Measurements from ENCODE around the gene IGSF9. TPM values are rescaled to one million over a fixed set of nuclear protein-coding genes. Genes with fewer than 3 reads are reported as not detected.

IGSF9 gene
- total and polyA plus RNA-seq, 9 donors = 0.13 to 5.9 (median 0.56) TPM

- Histone ChIP-seq H3K9me3 (replicated peaks; ENCODE audit: control insufficient read depth, low read depth, low read length) (no peaks in the 10 kb centered on the region), H3K27ac (ENCODE audit: low read length) (no peak overlapping the region), H3K4me1 (ENCODE audit: control insufficient read depth, insufficient read depth, low read length) (peaks cover 82% of the 10 kb centered on the region), H3K4me3 (ENCODE audit: low read length) (no peak overlapping the region), H3K27me3 (ENCODE audit: control insufficient read depth, insufficient read depth, low read length) (no peaks in the 10 kb centered on the region), H3K36me3 (ENCODE audit: control insufficient read depth, insufficient read depth, low read length) (peaks cover 52% of the 10 kb centered on the region)
- no CpG with 5 or more reads among the region's 1 CpG for WGBS (ENCODE audit: insufficient coverage)
- no peak for DNase-seq
These were observed 24.8 kb downstream of the IGSF9 start for GRCh38 chr1:159920651-159921050.

- no peak overlapping the region for H3K4me3 ChIP-seq (ENCODE audit: low read length)
- no peak for DNase-seq
- WGBS (ENCODE audit: insufficient coverage) = 93% methylated on average over 3 of the region's 10 CpGs
- peaks cover 82% of the 10 kb centered on the region for H3K4me1 ChIP-seq (ENCODE audit: control insufficient read depth, insufficient read depth, low read length)
- no peaks in the 10 kb centered on the region for H3K27me3 ChIP-seq (ENCODE audit: control insufficient read depth, insufficient read depth, low read length)
- no peak overlapping the region for H3K27ac ChIP-seq (ENCODE audit: low read length)
- H3K36me3 ChIP-seq (ENCODE audit: control insufficient read depth, insufficient read depth, low read length) = peaks cover 52% of the 10 kb centered on the region
- H3K9me3 ChIP-seq (replicated peaks; ENCODE audit: control insufficient read depth, low read depth, low read length) = no peaks in the 10 kb centered on the region
These were observed 25.2 kb downstream of the IGSF9 start for GRCh38 chr1:159920202-159920601.

DNA sequence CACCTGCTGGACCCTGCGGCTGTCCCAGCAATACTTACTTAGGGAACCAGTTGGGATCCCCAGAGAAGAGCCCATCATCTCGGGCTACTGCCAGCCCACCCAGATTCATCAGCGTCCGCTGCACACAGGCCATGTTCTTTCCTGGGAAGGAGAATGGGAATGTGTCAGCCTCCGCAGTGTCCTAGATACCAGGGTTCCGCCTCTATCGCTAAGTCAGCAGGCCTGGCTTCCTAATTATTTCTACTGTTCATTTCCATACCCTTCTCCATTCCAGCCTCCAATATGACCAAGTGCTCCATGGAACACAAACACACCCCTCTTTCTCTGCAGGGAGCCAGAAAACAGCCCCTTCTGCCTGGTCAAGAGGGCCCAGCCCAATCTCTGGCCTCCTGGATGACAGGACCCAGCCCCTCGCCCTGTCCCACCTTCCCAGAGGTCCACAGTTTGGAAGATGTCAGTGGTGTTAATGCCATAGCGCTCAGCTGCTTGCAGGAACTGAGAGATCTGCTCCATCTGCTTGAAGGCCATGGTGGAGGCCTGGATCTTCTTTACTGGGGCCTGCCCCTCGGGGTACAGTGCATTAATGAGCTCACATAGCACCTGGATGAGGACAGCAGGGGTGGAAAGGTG, 26.1 kb downstream of the IGSF9 start:
- H3K4me3 ChIP-seq (ENCODE audit: low read length) = no peak overlapping the region
- no peak for DNase-seq
- peak overlapping the region; percentile 78 for H3K27ac ChIP-seq (ENCODE audit: low read length)
- WGBS (ENCODE audit: insufficient coverage) = 89% methylated on average over 7 of the region's 10 CpGs
- H3K36me3 ChIP-seq (ENCODE audit: control insufficient read depth, insufficient read depth, low read length) = peaks cover 52% of the 10 kb centered on the region
- no peaks in the 10 kb centered on the region for H3K9me3 ChIP-seq (replicated peaks; ENCODE audit: control insufficient read depth, low read depth, low read length)
- peaks cover 82% of the 10 kb centered on the region for H3K4me1 ChIP-seq (ENCODE audit: control insufficient read depth, insufficient read depth, low read length)
- no peaks in the 10 kb centered on the region for H3K27me3 ChIP-seq (ENCODE audit: control insufficient read depth, insufficient read depth, low read length)

DNA sequence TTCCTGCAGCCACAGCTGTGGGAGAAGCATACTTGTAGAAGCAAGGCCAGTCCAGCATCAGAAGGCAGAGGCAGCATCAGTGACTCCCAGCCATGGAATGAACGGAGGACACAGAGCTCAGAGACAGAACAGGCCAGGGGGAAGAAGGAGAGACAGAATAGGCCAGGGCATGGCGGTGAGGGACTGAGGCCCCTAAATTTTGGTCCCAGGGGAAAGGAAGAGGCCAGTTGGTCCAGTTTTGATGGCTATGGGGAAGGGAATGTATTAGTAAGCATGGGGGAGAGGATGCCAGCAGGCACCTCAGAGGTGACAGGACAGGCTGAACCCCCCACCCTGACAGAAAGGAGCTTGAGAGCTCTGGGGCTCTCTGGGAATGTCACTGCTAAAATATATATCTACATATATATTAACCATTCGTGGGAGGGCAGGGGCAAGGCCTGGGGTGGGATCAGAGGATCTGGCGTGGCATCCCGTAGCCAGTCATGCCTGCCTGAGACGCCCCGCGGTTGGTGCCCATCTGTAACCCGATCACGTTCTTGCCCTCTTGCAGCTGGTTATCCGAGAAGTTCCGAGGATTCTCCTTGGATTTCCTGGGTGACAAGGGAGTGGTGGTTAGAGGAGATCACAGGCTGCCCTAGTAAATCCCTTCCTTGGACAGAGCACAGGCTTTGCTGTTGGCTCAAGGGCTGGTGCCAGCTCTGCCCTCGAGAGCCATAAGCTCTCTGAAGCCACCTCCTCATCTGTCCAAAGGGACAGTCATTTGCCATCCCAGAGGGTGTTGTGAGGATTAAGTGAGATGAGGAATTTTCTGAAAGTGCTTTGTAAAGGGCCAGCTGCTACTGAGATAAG, 26.8 kb downstream of the IGSF9 start:
- peak; percentile 66 for DNase-seq
- WGBS (ENCODE audit: insufficient coverage) = 60% methylated on average over 10 of the region's 13 CpGs
- Histone ChIP-seq H3K4me3 (ENCODE audit: low read length) (no peak overlapping the region), H3K27me3 (ENCODE audit: control insufficient read depth, insufficient read depth, low read length) (no peaks in the 10 kb centered on the region), H3K27ac (ENCODE audit: low read length) (peak overlapping the region; percentile 78), H3K9me3 (replicated peaks; ENCODE audit: control insufficient read depth, low read depth, low read length) (no peaks in the 10 kb centered on the region), H3K4me1 (ENCODE audit: control insufficient read depth, insufficient read depth, low read length) (peaks cover 77% of the 10 kb centered on the region), H3K36me3 (ENCODE audit: control insufficient read depth, insufficient read depth, low read length) (peaks cover 52% of the 10 kb centered on the region)

DNA sequence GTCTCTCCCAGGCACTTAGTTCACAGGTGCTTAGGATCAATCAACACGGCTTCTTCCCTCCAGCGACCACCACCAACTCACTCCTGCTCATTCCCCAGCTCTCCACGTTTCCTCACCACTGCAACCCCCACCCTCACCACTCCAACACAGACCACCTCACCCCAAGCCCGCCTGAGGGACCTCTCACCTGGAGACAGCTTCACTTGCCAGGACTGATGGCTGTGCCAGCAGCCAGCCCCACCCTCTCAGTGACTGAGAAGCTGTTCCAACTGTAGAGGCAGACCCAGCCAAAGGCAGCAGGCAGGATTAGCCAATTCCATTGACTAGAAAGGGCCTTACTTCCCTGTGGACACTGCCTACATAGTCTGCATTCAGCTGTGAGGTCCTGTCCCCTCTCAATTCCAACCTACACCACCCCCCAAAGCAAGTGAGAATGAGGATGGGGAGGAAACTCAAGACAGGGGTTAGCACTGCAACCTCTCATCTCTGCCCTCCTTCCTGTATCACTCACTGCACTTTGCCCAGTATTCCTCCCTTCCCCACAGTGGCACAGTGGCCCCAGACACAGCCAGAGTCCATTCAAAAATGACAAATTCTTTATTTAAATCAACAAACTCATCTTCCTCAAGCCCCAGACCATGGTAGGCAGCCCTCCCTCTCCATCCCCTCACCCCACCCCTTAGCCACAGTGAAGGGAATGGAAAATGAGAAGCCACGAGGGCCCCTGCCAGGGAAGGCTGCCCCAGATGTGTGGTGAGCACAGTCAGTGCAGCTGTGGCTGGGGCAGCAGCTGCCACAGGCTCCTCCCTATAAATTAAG, 27.7 kb downstream of the IGSF9 start:
- Histone ChIP-seq H3K27me3 (ENCODE audit: control insufficient read depth, insufficient read depth, low read length) (no peaks in the 10 kb centered on the region), H3K27ac (ENCODE audit: low read length) (peak overlapping the region; percentile 75), H3K4me3 (ENCODE audit: low read length) (no peak overlapping the region), H3K9me3 (replicated peaks; ENCODE audit: control insufficient read depth, low read depth, low read length) (no peaks in the 10 kb centered on the region), H3K4me1 (ENCODE audit: control insufficient read depth, insufficient read depth, low read length) (peaks cover 69% of the 10 kb centered on the region), H3K36me3 (ENCODE audit: control insufficient read depth, insufficient read depth, low read length) (peaks cover 52% of the 10 kb centered on the region)
- DNase-seq = peak; percentile 70
- 71% methylated on average over 4 of the region's 5 CpGs for WGBS (ENCODE audit: insufficient coverage)

- no peaks in the 10 kb centered on the region for H3K27me3 ChIP-seq (ENCODE audit: control insufficient read depth, insufficient read depth, low read length)
- DNase-seq = no peak
- WGBS (ENCODE audit: insufficient coverage) = 44% methylated on average over 2 of the region's 9 CpGs
- H3K36me3 ChIP-seq (ENCODE audit: control insufficient read depth, insufficient read depth, low read length) = peaks cover 46% of the 10 kb centered on the region
- H3K4me3 ChIP-seq (ENCODE audit: low read length) = no peak overlapping the region
- peak overlapping the region; percentile 51 for H3K27ac ChIP-seq (ENCODE audit: low read length)
- no peaks in the 10 kb centered on the region for H3K9me3 ChIP-seq (replicated peaks; ENCODE audit: control insufficient read depth, low read depth, low read length)
- peaks cover 57% of the 10 kb centered on the region for H3K4me1 ChIP-seq (ENCODE audit: control insufficient read depth, insufficient read depth, low read length)
These were observed 29.0 kb downstream of the IGSF9 start for GRCh38 chr1:159916242-159917051.

DNA sequence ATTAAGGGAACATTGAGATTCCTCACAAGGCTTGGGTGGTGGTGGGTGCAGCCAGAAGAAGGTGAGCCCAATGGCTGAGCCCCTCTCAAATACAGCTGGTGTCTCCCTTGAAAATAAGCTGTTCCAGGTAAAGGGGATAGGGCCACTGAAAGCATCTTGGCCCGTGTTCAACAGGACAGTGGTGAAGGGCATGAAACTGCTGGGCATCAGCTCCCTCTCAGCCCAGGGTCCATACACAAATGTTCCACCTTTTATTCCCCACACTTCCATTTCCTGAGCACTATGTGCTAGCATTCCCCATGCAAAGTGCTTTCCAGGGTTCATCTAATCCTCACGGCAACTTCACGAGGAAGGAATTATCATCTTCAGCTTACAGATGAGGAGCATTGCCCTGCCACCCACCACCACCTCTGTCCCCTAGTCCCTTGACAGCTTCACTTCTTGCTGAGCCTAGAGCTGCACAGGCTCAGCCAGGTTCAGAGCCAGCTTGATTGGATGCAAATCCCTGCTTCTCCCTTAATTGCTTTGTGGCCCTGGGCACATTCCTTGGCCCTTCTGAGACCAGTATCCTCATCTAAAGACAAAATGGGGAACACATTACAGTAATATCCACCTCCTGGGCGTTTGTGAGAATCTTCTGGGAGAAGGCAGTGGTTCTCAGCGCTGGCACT, 29.7 kb downstream of the IGSF9 start:
- Histone ChIP-seq H3K4me3 (ENCODE audit: low read length) (no peak overlapping the region), H3K27me3 (ENCODE audit: control insufficient read depth, insufficient read depth, low read length) (no peaks in the 10 kb centered on the region), H3K4me1 (ENCODE audit: control insufficient read depth, insufficient read depth, low read length) (peaks cover 57% of the 10 kb centered on the region), H3K27ac (ENCODE audit: low read length) (no peak overlapping the region), H3K36me3 (ENCODE audit: control insufficient read depth, insufficient read depth, low read length) (peaks cover 42% of the 10 kb centered on the region), H3K9me3 (replicated peaks; ENCODE audit: control insufficient read depth, low read depth, low read length) (no peaks in the 10 kb centered on the region)
- 49% methylated on average over 3 of the region's 5 CpGs for WGBS (ENCODE audit: insufficient coverage)
- DNase-seq = no peak

- peaks cover 30% of the 10 kb centered on the region for H3K36me3 ChIP-seq (ENCODE audit: control insufficient read depth, insufficient read depth, low read length)
- peaks cover 53% of the 10 kb centered on the region for H3K4me1 ChIP-seq (ENCODE audit: control insufficient read depth, insufficient read depth, low read length)
- no peaks in the 10 kb centered on the region for H3K9me3 ChIP-seq (replicated peaks; ENCODE audit: control insufficient read depth, low read depth, low read length)
- WGBS (ENCODE audit: insufficient coverage) = 79% methylated on average over 8 of the region's 10 CpGs
- no peak overlapping the region for H3K27ac ChIP-seq (ENCODE audit: low read length)
- no peak for DNase-seq
- no peaks in the 10 kb centered on the region for H3K27me3 ChIP-seq (ENCODE audit: control insufficient read depth, insufficient read depth, low read length)
- no peak overlapping the region for H3K4me3 ChIP-seq (ENCODE audit: low read length)
These were observed 31.0 kb downstream of the IGSF9 start for GRCh38 chr1:159914252-159915018.
